ENCODE data around the gene SWAP70. TPM values are rescaled to one million over a fixed set of nuclear protein-coding genes. Genes with fewer than 3 reads are reported as not detected.

Gene SWAP70
- total and polyA plus RNA-seq, 2 of the 13 experiments (the other 11 are each of a cell fraction or from before 2014, with no cell fraction given) = 4.6 to 8.7 TPM

- TF ChIP-seq ZBTB46 (CRISPR knock-in tag; IDR thresholded peaks at IDR 0.05; ENCODE audit: borderline replicate concordance) = peak; percentile 91; the same call in 1 of the 2 replicates
- peak; percentile 83; the same call in 1 of the 2 replicates for TF ChIP-seq GFI1 (CRISPR knock-in tag; IDR thresholded peaks at IDR 0.05; ENCODE audit: borderline replicate concordance)
- peak; percentile 93 for TF ChIP-seq POGZ (CRISPR knock-in tag; IDR thresholded peaks at IDR 0.05)
- TF ChIP-seq ZNF253 (CRISPR knock-in tag; IDR thresholded peaks at IDR 0.05; ENCODE audit: borderline replicate concordance) = no peak
- TF ChIP-seq TSC22D2 (CRISPR knock-in tag; IDR thresholded peaks at IDR 0.05; ENCODE audit: borderline replicate concordance) = no peak
- no peak for TF ChIP-seq SNRNP70 (IDR thresholded peaks at IDR 0.05; ENCODE audit: low read depth, low read length)
- no peak for TF ChIP-seq LBX2 (CRISPR knock-in tag; IDR thresholded peaks at IDR 0.05; ENCODE audit: borderline replicate concordance)
- TF ChIP-seq RBAK (CRISPR knock-in tag; IDR thresholded peaks at IDR 0.05) = no peak
- TF ChIP-seq ZSCAN31 (CRISPR knock-in tag; IDR thresholded peaks at IDR 0.05; ENCODE audit: low read depth) = no peak
- no peak for TF ChIP-seq ZNF33B (CRISPR knock-in tag; IDR thresholded peaks at IDR 0.05)
- TF ChIP-seq HIC2 (CRISPR knock-in tag; IDR thresholded peaks at IDR 0.05; ENCODE audit: low read depth) = no peak
- TF ChIP-seq, protein P1, sequence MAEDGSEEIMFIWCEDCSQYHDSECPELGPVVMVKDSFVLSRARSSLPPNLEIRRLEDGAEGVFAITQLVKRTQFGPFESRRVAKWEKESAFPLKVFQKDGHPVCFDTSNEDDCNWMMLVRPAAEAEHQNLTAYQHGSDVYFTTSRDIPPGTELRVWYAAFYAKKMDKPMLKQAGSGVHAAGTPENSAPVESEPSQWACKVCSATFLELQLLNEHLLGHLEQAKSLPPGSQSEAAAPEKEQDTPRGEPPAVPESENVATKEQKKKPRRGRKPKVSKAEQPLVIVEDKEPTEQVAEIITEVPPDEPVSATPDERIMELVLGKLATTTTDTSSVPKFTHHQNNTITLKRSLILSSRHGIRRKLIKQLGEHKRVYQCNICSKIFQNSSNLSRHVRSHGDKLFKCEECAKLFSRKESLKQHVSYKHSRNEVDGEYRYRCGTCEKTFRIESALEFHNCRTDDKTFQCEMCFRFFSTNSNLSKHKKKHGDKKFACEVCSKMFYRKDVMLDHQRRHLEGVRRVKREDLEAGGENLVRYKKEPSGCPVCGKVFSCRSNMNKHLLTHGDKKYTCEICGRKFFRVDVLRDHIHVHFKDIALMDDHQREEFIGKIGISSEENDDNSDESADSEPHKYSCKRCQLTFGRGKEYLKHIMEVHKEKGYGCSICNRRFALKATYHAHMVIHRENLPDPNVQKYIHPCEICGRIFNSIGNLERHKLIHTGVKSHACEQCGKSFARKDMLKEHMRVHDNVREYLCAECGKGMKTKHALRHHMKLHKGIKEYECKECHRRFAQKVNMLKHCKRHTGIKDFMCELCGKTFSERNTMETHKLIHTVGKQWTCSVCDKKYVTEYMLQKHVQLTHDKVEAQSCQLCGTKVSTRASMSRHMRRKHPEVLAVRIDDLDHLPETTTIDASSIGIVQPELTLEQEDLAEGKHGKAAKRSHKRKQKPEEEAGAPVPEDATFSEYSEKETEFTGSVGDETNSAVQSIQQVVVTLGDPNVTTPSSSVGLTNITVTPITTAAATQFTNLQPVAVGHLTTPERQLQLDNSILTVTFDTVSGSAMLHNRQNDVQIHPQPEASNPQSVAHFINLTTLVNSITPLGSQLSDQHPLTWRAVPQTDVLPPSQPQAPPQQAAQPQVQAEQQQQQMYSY (CRISPR knock-in tag; IDR thresholded peaks at IDR 0.05) = no peak
- no peak for TF ChIP-seq TMF1 (CRISPR knock-in tag; IDR thresholded peaks at IDR 0.05; ENCODE audit: low read depth)
- TF ChIP-seq, protein P2, sequence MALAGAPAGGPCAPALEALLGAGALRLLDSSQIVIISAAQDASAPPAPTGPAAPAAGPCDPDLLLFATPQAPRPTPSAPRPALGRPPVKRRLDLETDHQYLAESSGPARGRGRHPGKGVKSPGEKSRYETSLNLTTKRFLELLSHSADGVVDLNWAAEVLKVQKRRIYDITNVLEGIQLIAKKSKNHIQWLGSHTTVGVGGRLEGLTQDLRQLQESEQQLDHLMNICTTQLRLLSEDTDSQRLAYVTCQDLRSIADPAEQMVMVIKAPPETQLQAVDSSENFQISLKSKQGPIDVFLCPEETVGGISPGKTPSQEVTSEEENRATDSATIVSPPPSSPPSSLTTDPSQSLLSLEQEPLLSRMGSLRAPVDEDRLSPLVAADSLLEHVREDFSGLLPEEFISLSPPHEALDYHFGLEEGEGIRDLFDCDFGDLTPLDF (CRISPR knock-in tag; IDR thresholded peaks at IDR 0.05) = 0 out of 2 replicates have a peak, but pooled peaks have one; percentile 22
- TF ChIP-seq FOXO4 (CRISPR knock-in tag; conservative IDR thresholded peaks at IDR 0.05) = no peak
- no peak for TF ChIP-seq MBNL3 (CRISPR knock-in tag; conservative IDR thresholded peaks at IDR 0.05)
- TF ChIP-seq HDAC2 (CRISPR knock-in tag; IDR thresholded peaks at IDR 0.05) = peak; percentile 96
- TF ChIP-seq CAMTA2 (CRISPR knock-in tag; IDR thresholded peaks at IDR 0.05; ENCODE audit: borderline replicate concordance) = no peak
Observed at GRCh38 chr11:9765320-9766101, 101.6 kb downstream of the SWAP70 start (continued).
